HL-60 (cell line): ENCODE measurements around the gene CEBPB.
A peak's percentile ranks its signal among the peaks of the same experiment; 100 is the strongest.

Experiments used
- DNase-seq, 2 experiments: peaks; one replicate each; pipeline ENCODE4 v3.0.0-alpha.2; 2010 to 2020; ENCODE audit warnings: low read depth in 1 of 2, low spot score in 1 of 2
- H3K27ac ChIP-seq: fragments of 250-450 bp; sonication (Bioruptor Pico); replicated peaks from 2 replicates; pipeline ENCODE4 v1.5.1; 2020; ENCODE audit warnings: mild to moderate bottlenecking, moderate library complexity
- H3K27me3 ChIP-seq: fragments of 250-450 bp; sonication (Bioruptor Pico); 2 replicates; pipeline ENCODE4 v1.5.1; 2021; ENCODE audit warnings: mild to moderate bottlenecking, moderate library complexity; ENCODE audit not compliant: insufficient read depth, poor library complexity, severe bottlenecking
- H3K4me3 ChIP-seq: replicated peaks from 2 replicates; pipeline ENCODE4 v1.5.1; 2011; ENCODE audit warnings: mild to moderate bottlenecking, control low read depth, low read length; ENCODE audit not compliant: insufficient read depth
- CTCF ChIP-seq: IDR thresholded peaks from one replicate; pipeline ENCODE4 v1.5.1; 2011; ENCODE audit warnings: low read length, control low read depth, inconsistent platforms; ENCODE audit not compliant: insufficient read depth
- GABPA ChIP-seq: IDR thresholded peaks from 2 replicates; pipeline ENCODE4 v1.6.1; 2012; ENCODE audit warnings: low read depth
- POLR2AphosphoS5 ChIP-seq: IDR thresholded peaks from 2 replicates; pipeline ENCODE4 v1.6.1; 2012; ENCODE audit warnings: low read depth
- SPI1 ChIP-seq: IDR thresholded peaks from 2 replicates; pipeline ENCODE4 v1.6.1; 2012; ENCODE audit warnings: low read depth, mild to moderate bottlenecking, borderline replicate concordance
- TF ChIP-seq, protein P1 (sequence below): IDR thresholded peaks from 2 replicates; pipeline ENCODE4 v1.6.1; 2012; ENCODE audit warnings: low read depth; ENCODE audit not compliant: insufficient replicate concordance

The CEBPB gene

DNA sequence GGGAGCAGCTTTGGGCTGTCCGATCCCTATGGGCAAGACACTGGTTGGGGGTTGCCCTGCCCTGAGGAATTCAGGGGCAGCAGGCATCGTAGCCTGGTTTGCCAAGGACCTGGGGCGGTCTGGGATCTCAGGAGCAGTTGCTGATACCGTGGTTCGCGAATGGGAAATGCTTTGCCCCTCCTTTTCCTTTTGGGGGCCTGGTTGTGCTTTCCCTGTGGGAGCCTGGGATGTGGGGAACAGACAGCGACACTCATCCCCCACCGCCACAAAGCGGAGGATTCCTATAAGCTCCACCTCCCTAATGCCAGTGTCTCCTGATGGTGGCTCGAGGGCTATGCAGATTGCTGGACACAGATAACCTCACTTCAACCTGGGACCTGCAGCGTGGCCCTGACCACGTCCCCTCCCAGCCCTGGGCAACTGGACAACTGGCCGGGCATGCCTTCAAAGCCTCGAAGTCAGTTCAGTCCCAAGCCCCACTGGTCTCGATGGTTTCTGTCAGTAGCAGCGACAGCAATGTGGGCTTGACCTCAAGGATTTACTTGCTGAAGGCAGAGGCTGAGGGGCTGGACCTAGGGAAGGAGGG lies 3.3 kb downstream of the CEBPB start:
- H3K4me3 ChIP-seq, result peak overlapping the region; percentile 74
- DNase-seq, result no peak
- H3K27ac ChIP-seq, result peak overlapping the region; percentile 90; the same call in 1 of the 2 replicates
- no peak for TF ChIP-seq SPI1
- TF ChIP-seq POLR2AphosphoS5, result no peak; the same call in 1 of the 2 replicates
- no peak for TF ChIP-seq GABPA
- no peak for TF ChIP-seq CTCF
- TF ChIP-seq, protein P1, sequence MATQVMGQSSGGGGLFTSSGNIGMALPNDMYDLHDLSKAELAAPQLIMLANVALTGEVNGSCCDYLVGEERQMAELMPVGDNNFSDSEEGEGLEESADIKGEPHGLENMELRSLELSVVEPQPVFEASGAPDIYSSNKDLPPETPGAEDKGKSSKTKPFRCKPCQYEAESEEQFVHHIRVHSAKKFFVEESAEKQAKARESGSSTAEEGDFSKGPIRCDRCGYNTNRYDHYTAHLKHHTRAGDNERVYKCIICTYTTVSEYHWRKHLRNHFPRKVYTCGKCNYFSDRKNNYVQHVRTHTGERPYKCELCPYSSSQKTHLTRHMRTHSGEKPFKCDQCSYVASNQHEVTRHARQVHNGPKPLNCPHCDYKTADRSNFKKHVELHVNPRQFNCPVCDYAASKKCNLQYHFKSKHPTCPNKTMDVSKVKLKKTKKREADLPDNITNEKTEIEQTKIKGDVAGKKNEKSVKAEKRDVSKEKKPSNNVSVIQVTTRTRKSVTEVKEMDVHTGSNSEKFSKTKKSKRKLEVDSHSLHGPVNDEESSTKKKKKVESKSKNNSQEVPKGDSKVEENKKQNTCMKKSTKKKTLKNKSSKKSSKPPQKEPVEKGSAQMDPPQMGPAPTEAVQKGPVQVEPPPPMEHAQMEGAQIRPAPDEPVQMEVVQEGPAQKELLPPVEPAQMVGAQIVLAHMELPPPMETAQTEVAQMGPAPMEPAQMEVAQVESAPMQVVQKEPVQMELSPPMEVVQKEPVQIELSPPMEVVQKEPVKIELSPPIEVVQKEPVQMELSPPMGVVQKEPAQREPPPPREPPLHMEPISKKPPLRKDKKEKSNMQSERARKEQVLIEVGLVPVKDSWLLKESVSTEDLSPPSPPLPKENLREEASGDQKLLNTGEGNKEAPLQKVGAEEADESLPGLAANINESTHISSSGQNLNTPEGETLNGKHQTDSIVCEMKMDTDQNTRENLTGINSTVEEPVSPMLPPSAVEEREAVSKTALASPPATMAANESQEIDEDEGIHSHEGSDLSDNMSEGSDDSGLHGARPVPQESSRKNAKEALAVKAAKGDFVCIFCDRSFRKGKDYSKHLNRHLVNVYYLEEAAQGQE, result no peak
- H3K27me3 ChIP-seq, result no peaks in the 10 kb centered on the region

- Histone ChIP-seq H3K4me3 (peak overlapping the region; percentile 74), H3K27me3 (no peaks in the 10 kb centered on the region), H3K27ac (no peak overlapping the region)
- TF ChIP-seq SPI1 (no peak), POLR2AphosphoS5 (no peak), GABPA (no peak), CTCF (no peak)
- TF ChIP-seq, protein P1, result no peak
- DNase-seq, result no peak
Observed at GRCh38 chr20:50194422-50194830, 3.8 kb downstream of the CEBPB start.

- Histone ChIP-seq H3K27me3 (no peaks in the 10 kb centered on the region), H3K4me3 (no peak overlapping the region), H3K27ac (no peak overlapping the region)
- TF ChIP-seq SPI1 (no peak), GABPA (no peak), CTCF (no peak), POLR2AphosphoS5 (no peak)
- TF ChIP-seq, protein P1, result no peak
- DNase-seq, result no peak
Observed at GRCh38 chr20:50194831-50195523, 4.3 kb downstream of the CEBPB start.
